Duodenal mucosa (tissue), 2 donors: ENCODE data around the gene CNN2.

Experiments
- H3K27ac ChIP-seq: one replicate; pipeline ENCODE4 v1.7.0; 2013; ENCODE audit warnings: low read depth, low read length
- H3K27me3 ChIP-seq, 2 donors: one replicate each; pipeline ENCODE4 v1.7.0; 2013; ENCODE audit warnings: low read length in 2 of 2, control low read depth in 1 of 2; ENCODE audit not compliant: insufficient read depth in 2 of 2, control insufficient read depth in 1 of 2
- H3K36me3 ChIP-seq, 2 donors: one replicate each; pipeline ENCODE4 v1.7.0; 2013; ENCODE audit warnings: low read length in 2 of 2, control low read depth in 1 of 2; ENCODE audit not compliant: insufficient read depth in 2 of 2, control insufficient read depth in 1 of 2
- H3K4me1 ChIP-seq, 2 donors: one replicate each; pipeline ENCODE4 v1.7.0; 2013; ENCODE audit warnings: low read length in 2 of 2, control low read depth in 1 of 2; ENCODE audit not compliant: insufficient read depth in 2 of 2, control insufficient read depth in 1 of 2
- H3K4me3 ChIP-seq, 2 donors: one replicate each; pipeline ENCODE4 v1.7.0; 2013; ENCODE audit warnings: low read length in 2 of 2, low read depth in 1 of 2
- H3K9ac ChIP-seq, 2 donors: one replicate each; pipeline ENCODE4 v1.7.0; 2013; ENCODE audit warnings: low read length in 2 of 2, low read depth in 1 of 2
- H3K9me3 ChIP-seq, 2 donors: one replicate each; pipeline ENCODE4 v1.7.0; 2013; ENCODE audit warnings: low read length in 2 of 2, control low read depth in 1 of 2; ENCODE audit not compliant: control insufficient read depth in 1 of 2

CNN2 gene

GRCh38 chr19:1084024-1084868 is 57.8 kb downstream of the CNN2 start:
- Histone ChIP-seq H3K27me3 (no peaks in the 10 kb centered on the region), H3K4me3 (peak overlapping the region; percentile 28 to 63), H3K36me3 (peaks cover 3 to 52% of the 10 kb centered on the region in 2 donors), H3K9ac (no peak overlapping the region), H3K4me1 (peaks cover 0 to 31% of the 10 kb centered on the region in 2 donors), H3K27ac (no peak overlapping the region), H3K9me3 (no peaks in the 10 kb centered on the region)

- peaks cover 3 to 52% of the 10 kb centered on the region in 2 donors for H3K36me3 ChIP-seq
- no peaks in the 10 kb centered on the region for H3K9me3 ChIP-seq
- no peak overlapping the region for H3K9ac ChIP-seq
- no peak overlapping the region for H3K4me3 ChIP-seq
- no peaks in the 10 kb centered on the region for H3K27me3 ChIP-seq
- peaks cover 0 to 34% of the 10 kb centered on the region in 2 donors for H3K4me1 ChIP-seq
- H3K27ac ChIP-seq = no peak overlapping the region
Observed at GRCh38 chr19:1085053-1085658, 58.7 kb downstream of the CNN2 start.

GRCh38 chr19:1085676-1086442 is 59.5 kb downstream of the CNN2 start:
- H3K36me3 ChIP-seq = peaks cover 3 to 48% of the 10 kb centered on the region in 2 donors
- no peaks in the 10 kb centered on the region for H3K27me3 ChIP-seq
- no peaks in the 10 kb centered on the region for H3K9me3 ChIP-seq
- H3K27ac ChIP-seq = no peak overlapping the region
- H3K4me3 ChIP-seq = no peak overlapping the region
- H3K9ac ChIP-seq = no peak overlapping the region
- H3K4me1 ChIP-seq = peaks cover 0 to 34% of the 10 kb centered on the region in 2 donors

GRCh38 chr19:1086613-1087012 is 60.2 kb downstream of the CNN2 start:
- no peaks in the 10 kb centered on the region for H3K9me3 ChIP-seq
- H3K4me1 ChIP-seq = peaks cover 0 to 32% of the 10 kb centered on the region in 2 donors
- H3K4me3 ChIP-seq = no peak overlapping the region
- H3K9ac ChIP-seq = no peak overlapping the region
- H3K36me3 ChIP-seq = peaks cover 4 to 55% of the 10 kb centered on the region in 2 donors
- no peak overlapping the region for H3K27ac ChIP-seq
- no peaks in the 10 kb centered on the region for H3K27me3 ChIP-seq

- peak overlapping the region; percentile 58 for H3K27ac ChIP-seq
Observed at GRCh38 chr19:1087813-1088415, 61.5 kb downstream of the CNN2 start.

GRCh38 chr19:1088416-1089010 is 62.1 kb downstream of the CNN2 start:
- Histone ChIP-seq H3K27ac (no peak overlapping the region), H3K4me1 (peaks cover 4 to 22% of the 10 kb centered on the region in 2 donors), H3K27me3 (no peaks in the 10 kb centered on the region), H3K4me3 (no peak overlapping the region), H3K9me3 (no peaks in the 10 kb centered on the region), H3K36me3 (peaks cover 8 to 62% of the 10 kb centered on the region in 2 donors), H3K9ac (no peak overlapping the region)

More at GRCh38 chr19:1087813-1088415, 61.5 kb downstream of the CNN2 start:
- H3K36me3 ChIP-seq = peaks cover 8 to 62% of the 10 kb centered on the region in 2 donors
- no peaks in the 10 kb centered on the region for H3K9me3 ChIP-seq
- peaks cover 0 to 23% of the 10 kb centered on the region in 2 donors for H3K4me1 ChIP-seq
- no peaks in the 10 kb centered on the region for H3K27me3 ChIP-seq
- no peak overlapping the region for H3K9ac ChIP-seq
- H3K4me3 ChIP-seq = no peak overlapping the region
